Transverse colon (tissue), 4 donors: ENCODE data around the gene ACADS. TPM values are rescaled to one million over a fixed set of nuclear protein-coding genes. Genes with fewer than 3 reads are reported as not detected.

Experiments used
- DNase-seq: peaks from one replicate; pipeline ENCODE4 v3.0.0-alpha.2; 2019
- H3K27ac ChIP-seq, 4 donors: fragments of 200-600 bp; sonication (generic); 2 replicates each; pipeline ENCODE4 v1.5.1; 2016 to 2018; ENCODE audit warnings: inconsistent platforms in 4 of 4
- H3K27me3 ChIP-seq: fragments of 200-600 bp; sonication (generic); 2 replicates; pipeline ENCODE4 v1.5.1; 2017; ENCODE audit warnings: inconsistent platforms
- H3K36me3 ChIP-seq, 4 donors: fragments of 200-600 bp; sonication (generic); 2 replicates each; pipeline ENCODE4 v1.5.1; 2017 to 2019; ENCODE audit warnings: inconsistent platforms in 4 of 4
- H3K4me1 ChIP-seq, 4 donors: fragments of 200-600 bp; sonication (generic); 2 replicates each; pipeline ENCODE4 v1.5.1; 2017 to 2020; ENCODE audit warnings: inconsistent platforms in 4 of 4
- H3K4me3 ChIP-seq, 4 donors: fragments of 200-600 bp; sonication (generic); 1 replicate in 1 of 4; 2 replicates in 3 of 4; pipeline versions ENCODE4 v1.5.1 to v1.6.1; 2017 to 2019; ENCODE audit warnings: inconsistent platforms in 4 of 4
- H3K9me3 ChIP-seq, 2 donors: fragments of 200-600 bp; sonication (generic); 2 replicates each; pipeline ENCODE4 v1.5.1; 2017 to 2019; ENCODE audit warnings: inconsistent platforms in 2 of 2
- CTCF ChIP-seq, 5 experiments: fragments of 200-600 bp in 3 of 5; fragments of 450-650 bp in 2 of 5; sonication (generic) in 3 of 5; IDR thresholded peaks; 1 replicate in 2 of 5; 2 replicates in 3 of 5; pipeline ENCODE4 v1.5.1; 2016 to 2017; ENCODE audit warnings: antibody characterized with exemption in 5 of 5, inconsistent platforms in 3 of 5, mild to moderate bottlenecking in 2 of 5, moderate library complexity in 1 of 5
- EP300 ChIP-seq: sonication (generic); formaldehyde crosslinking; IDR thresholded peaks from one replicate; pipeline ENCODE4 v1.6.1; 2017; ENCODE audit warnings: antibody characterized with exemption, low read depth
- POLR2A ChIP-seq: fragments of 450-650 bp; IDR thresholded peaks from one replicate; pipeline ENCODE4 v1.6.1; 2016; ENCODE audit warnings: antibody characterized with exemption, mild to moderate bottlenecking, moderate library complexity
- POLR2AphosphoS5 ChIP-seq, 3 donors: sonication (generic); formaldehyde crosslinking; IDR thresholded peaks; one replicate each; pipeline ENCODE4 v1.6.1; 2016; ENCODE audit warnings: antibody characterized with exemption in 3 of 3
- WGBS, 2 donors: methylation state at CpG; one replicate each; pipeline ENCODE4 v1.1.5; 2018; ENCODE audit warnings: low coverage in 1 of 2; 5-methylcytosine and 5-hydroxymethylcytosine counted together
- in situ Hi-C, 4 donors: fragments of 200-750 bp; cut with MboI; loops; one replicate each; pipeline versions ENCODE4 v1.15.0 to v1.15.1; 2017; ENCODE audit warnings: low sequenced_read_pairs in 3 of 4, low pct_ligation_motif_present in 1 of 4, low pct_unique_long_range_greater_than_20kb in 1 of 4
- intact Hi-C: fragments of 100-400 bp; cut with DNase I; formaldehyde crosslinking; loops from one replicate; pipeline ENCODE4 v1.15.1; 2023; ENCODE audit warnings: low total_unique reads
- total RNA-seq, 4 donors: library from RNA; depleted of rRNA; stranded (reverse); fragments of >200 nt; gene quantifications; one replicate each; pipeline ENCODE4 v1.1.0, GENCODE V29; 2016

The ACADS gene
- total RNA-seq, 4 donors from 2014 or later: 224 to 338 (median 297) TPM

GRCh38 chr12:120721866-120722265, 3.8 kb upstream of the ACADS start:
- no peak for DNase-seq
- 93 to 100% methylated on average over 1 to 3 of the region's 3 CpGs for WGBS, 2 donors
- Histone ChIP-seq H3K4me3 (no peak overlapping the region), H3K9me3 (no peaks in the 10 kb centered on the region), H3K27me3 (no peaks in the 10 kb centered on the region), H3K27ac (no peak overlapping the region), H3K36me3 (peaks cover 0 to 42% (median 3%) of the 10 kb centered on the region in 4 donors), H3K4me1 (peaks cover 12 to 41% (median 30%) of the 10 kb centered on the region in 4 donors)
- TF ChIP-seq EP300: no peak
- no peak for TF ChIP-seq POLR2A
- no peak for TF ChIP-seq POLR2AphosphoS5 (IDR thresholded peaks at IDR 0.05)
- no peak for TF ChIP-seq CTCF (IDR thresholded peaks at IDR 0.05)
- intact Hi-C loops (no loop called here), in situ Hi-C loops (no loop called here)

- Histone ChIP-seq H3K27ac (no peak overlapping the region), H3K4me1 (peaks cover 12 to 48% (median 33%) of the 10 kb centered on the region in 4 donors), H3K9me3 (no peaks in the 10 kb centered on the region), H3K4me3 (no peak overlapping the region), H3K36me3 (peaks cover 0 to 33% (median 3%) of the 10 kb centered on the region in 4 donors), H3K27me3 (no peaks in the 10 kb centered on the region)
- in situ Hi-C loops (no loop called here), intact Hi-C loops (no loop called here)
- 93 to 100% methylated on average over 1 to 2 of the region's 2 CpGs for WGBS, 2 donors
- DNase-seq: no peak
- no peak for TF ChIP-seq CTCF (IDR thresholded peaks at IDR 0.05)
These were observed 2.8 kb upstream of the ACADS start for GRCh38 chr12:120722784-120723183.

GRCh38 chr12:120724720-120725119, 906 bp upstream of the ACADS start:
- H3K4me1 ChIP-seq: peaks cover 12 to 43% (median 25%) of the 10 kb centered on the region in 4 donors
- H3K27me3 ChIP-seq: no peaks in the 10 kb centered on the region
- DNase-seq: no peak
- H3K27ac ChIP-seq: peak overlapping the region in 2 of 4 donors; percentile 89 to 90
- intact Hi-C loops: no loop called here
- no peak for TF ChIP-seq POLR2A
- TF ChIP-seq CTCF (IDR thresholded peaks at IDR 0.05): no peak
- no peak for TF ChIP-seq EP300
- TF ChIP-seq POLR2AphosphoS5 (IDR thresholded peaks at IDR 0.05): no peak
- no peak overlapping the region for H3K4me3 ChIP-seq
- H3K9me3 ChIP-seq: no peaks in the 10 kb centered on the region
- in situ Hi-C loops: no loop called here
- 72% methylated on average over 5 of the region's 5 CpGs; no CpG with 5 or more reads in 1 of the 2 donors for WGBS, 2 donors
- peaks cover 0 to 27% (median 3%) of the 10 kb centered on the region in 4 donors for H3K36me3 ChIP-seq

- Histone ChIP-seq H3K9me3 (no peaks in the 10 kb centered on the region), H3K36me3 (peaks cover 0 to 27% (median 3%) of the 10 kb centered on the region in 4 donors), H3K4me3 (peak overlapping the region in 3 of 4 donors; percentile 53 to 72 (median 67)), H3K27me3 (no peaks in the 10 kb centered on the region), H3K27ac (peak overlapping the region; percentile 86 to 90 (median 90)), H3K4me1 (peaks cover 8 to 38% (median 20%) of the 10 kb centered on the region in 4 donors)
- no peak for DNase-seq
- in situ Hi-C loops: no loop called here
- intact Hi-C loops: no loop called here
- WGBS, 2 donors: 14 to 25% methylated on average over 14 of the region's 14 CpGs
- TF ChIP-seq EP300 (no peak), POLR2AphosphoS5 (IDR thresholded peaks at IDR 0.05) (no peak), POLR2A (no peak), CTCF (IDR thresholded peaks at IDR 0.05) (no peak)
These were observed 421 bp upstream of the ACADS start for GRCh38 chr12:120725151-120725658.
